NCI-H2196 treated with DMSO at 0.1 percent for 48 hours (cell line): Measurements from ENCODE around the gene ZNF606.
"Not testable (repeated sequence)": the region's sequence is repeated elsewhere in the genome, so short reads cannot be mapped to it uniquely, and the experiment has no call there.

Experiments used
- DNase-seq: peaks from one replicate; lab custom pipeline; 2025; ENCODE audit not compliant: unreplicated experiment; lab: John Stamatoyannopoulos, UW

Gene ZNF606

DNA sequence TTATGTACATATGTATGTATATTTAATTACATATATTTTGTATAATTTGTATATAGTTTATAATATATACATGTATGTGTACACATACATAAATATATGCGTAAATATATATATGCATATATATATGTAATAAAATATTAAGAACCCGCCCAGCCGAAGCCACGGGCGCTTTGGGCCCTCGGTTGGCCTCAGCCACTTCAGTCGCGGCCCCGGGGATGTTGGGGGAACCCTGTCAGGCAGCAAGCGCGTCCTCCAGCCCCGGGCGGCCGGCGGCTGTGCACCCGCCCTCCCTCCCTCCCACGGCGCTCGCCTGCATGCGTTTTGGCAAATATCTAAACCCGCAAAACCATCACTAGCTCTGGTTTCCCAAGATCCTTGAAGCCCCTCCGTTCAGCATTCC is 7.9 kb upstream of the ZNF606 start:
- no peak for DNase-seq

DNA sequence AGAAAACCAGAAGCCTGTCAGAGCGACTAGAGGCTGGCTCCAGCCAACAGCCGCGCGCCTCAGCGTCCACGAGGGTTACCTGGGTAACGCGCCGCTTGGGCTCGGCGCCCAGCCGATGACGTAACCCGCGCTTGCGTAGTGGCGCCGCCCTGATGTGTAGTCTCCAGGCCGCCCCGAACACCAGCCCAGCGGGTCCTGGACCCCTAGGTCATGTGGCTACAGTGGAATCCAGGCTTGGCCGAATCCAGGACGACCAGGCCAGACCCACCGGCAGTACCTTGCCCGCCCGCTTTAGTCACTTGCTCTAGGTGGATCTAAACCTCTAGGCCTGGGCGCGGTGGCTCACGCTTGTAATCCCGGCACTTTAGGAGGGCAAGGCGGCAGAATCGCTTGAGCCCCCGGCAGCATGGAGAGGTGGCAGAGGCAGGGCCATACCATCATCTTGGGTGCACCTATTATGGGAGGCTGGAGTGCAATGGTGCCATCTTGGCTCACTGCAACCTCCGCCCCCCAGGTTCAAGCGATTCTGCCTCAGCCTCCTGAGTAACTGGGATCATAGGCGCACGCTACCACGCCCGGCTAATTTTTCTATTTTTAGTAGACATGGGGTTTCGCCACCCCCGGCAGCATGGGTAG is 7.2 kb upstream of the ZNF606 start:
- peak; percentile 62 for DNase-seq

DNA sequence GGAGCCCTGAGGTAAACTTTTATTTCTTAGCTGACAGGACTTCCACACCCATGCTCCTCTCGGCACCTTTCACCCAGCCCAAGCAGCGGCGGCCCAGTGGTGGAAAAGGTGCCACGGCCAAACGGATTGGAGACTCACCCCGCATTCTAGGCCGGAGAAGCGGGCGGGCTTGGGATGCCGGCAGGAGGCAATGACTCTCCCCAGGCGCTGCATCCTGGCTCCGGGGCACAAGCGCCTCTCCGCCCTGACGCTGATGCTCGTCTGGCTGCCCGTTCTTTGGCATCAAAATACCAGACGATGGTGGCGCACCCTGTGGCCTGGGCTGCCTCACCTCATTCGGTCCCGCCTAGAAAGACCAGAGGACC is 6.7 kb upstream of the ZNF606 start:
- no peak for DNase-seq

DNA sequence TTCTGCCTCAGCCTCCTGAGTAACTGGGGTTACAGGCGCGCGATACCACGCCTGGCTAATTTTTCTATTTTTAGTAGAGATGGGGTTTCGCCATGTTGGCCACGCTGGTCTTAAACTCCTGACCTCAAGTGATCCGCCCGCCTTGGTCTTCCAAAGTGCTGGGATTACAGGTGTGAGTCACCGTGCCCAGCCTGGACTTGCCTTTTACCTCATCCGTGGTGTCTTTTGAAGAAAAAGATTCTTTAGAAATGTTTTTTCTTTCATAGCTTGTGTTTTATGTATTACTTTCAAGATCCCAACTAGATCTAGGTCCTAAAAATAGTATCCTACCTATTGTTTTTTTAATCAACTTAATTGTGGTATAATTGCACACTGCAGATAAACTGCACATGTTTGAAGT is 6.3 kb upstream of the ZNF606 start:
- DNase-seq: not testable (repeated sequence)

DNA sequence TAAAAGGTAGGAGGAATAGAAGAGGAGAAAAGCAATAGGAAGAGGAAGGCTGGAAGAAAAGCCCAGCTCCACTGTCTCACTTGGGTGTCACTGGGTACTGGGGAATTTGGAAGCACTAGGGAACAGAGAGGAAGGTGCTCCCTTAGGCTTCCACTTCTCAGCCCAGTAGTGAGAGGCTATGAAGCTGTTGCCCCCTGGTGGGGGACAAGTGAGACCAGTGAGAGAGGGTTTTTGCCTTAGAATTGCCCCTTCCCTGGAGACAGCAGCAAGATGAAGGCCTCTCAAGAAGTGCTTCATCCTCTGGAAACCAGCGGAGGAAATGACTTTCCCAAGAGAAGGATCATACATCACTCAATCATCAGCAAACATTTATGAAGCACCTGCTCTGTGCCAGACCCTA is 4.7 kb upstream of the ZNF606 start:
- DNase-seq: no peak

DNA sequence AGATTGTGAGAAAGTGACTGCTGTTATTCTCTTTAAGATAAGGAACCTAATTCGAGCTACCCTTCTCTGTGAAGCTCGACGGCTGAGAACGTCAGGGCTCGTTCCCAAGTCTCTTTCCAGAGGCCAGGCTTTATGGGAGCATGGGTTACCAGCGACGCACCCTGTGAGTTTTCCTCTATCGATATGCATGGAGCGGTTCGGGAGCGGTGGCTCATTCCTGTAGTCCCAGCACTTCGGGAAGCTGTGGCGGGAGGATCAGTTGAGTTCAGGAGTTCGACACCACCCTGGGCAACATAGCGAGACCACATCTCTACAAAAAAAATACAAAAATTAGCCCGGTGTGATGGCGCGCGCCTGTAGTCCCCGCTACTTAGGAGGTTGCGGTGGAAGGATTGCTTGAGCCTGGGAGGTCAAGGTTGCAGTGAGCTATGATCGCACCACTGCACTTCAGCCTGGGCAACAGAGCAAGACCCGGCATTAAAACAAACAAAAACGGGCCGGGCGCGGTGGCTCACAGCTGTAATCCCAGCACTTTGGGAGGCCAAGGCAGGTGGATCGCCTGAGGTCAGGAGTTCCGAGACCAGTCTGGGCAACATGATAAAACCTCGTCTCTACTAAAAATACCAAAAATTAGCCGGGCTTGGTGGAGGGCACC is 681 bp upstream of the ZNF606 start:
- no peak for DNase-seq

DNA sequence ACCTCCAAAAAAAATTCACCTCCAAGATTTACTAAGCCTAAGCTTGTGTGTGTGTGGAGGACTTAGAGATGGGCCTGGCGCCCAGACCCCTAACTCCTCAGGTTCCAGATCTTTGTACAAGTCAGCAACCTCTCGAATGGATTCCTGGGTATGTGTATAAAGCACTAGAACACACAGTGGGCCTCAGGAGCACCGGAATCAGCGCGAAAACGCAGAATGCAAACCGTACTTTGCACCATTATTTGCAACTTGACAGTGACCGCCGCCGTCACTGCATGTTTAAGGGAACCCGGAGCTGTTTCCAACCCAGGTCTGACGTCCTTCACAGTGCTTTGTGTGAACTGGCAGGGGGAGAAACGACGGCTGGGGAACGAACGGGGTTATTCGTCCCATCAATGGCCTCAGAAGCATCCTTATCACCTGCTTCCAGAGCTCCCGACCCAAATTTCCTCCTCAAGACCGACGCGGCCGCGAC is 688 bp downstream of the ZNF606 start:
- no peak for DNase-seq

DNA sequence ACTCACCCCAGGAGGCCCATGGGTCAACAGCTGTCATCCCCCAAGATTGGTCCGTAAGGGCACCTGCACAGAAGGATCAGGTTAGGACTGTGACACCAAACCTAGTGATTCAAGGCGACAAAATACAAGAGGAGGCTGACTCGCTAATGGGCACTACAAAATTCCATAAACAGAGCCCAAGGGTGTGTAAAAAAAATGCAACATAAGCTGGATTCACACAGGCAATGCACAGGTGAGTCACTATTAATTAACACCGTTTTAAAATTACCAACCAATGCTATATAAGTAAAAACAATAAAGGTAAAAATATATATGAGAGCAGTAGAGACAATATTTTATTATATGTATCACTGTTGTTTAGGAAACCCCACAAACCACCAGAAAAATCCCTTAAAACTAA is 1.9 kb downstream of the ZNF606 start:
- DNase-seq: no peak

DNA sequence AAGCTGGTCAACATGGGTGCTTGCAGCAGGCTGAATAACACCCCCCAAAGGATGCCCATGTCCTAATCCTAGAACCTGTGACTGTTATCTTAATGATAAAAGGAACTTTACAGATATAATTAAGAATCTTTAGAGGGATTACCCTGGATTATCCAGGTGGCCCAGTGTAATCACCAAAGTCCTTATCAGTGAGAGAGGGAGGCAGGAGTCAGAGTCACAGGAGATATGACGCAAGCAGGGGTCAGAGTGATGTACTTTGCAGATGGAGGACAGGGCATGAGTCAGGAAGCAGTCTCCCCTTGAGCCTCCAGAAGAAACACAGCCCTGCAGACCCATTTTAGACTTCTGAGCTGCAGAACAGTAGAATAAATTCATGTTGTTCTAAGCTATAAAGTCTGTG is 9.8 kb downstream of the ZNF606 start:
- DNase-seq: no peak

DNA sequence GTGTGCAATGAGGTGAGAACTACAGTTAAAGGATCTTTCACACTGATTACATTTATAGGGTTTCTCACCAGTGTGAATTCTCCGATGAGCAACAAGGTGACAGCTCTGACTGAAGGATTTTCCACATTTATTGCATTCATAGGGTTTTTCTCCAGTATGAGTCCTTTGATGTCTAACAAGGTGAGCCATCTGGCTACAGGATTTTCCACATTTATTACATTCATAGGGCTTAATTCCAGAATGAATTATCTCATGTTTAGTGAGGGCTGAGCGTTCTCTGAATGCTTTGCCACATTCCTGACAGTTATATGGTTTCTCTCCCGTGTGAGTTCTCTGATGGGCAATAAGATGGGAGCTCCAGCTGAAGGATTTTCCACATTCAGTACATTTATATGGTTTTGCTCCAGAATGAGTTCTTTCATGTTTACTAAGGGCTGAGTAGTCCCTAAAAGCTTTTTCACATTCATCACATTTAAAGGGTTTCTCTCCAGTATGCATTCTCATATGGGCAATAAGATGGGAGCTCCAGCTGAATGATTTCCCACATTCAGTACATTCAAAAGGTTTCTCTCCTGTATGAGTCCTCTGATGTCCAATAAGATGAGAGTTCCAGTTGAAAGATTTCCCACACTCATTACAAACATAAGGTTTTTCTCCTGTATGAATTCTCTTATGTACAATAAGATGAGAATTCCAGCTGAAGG is 23.9 kb downstream of the ZNF606 start:
- DNase-seq: no peak

DNA sequence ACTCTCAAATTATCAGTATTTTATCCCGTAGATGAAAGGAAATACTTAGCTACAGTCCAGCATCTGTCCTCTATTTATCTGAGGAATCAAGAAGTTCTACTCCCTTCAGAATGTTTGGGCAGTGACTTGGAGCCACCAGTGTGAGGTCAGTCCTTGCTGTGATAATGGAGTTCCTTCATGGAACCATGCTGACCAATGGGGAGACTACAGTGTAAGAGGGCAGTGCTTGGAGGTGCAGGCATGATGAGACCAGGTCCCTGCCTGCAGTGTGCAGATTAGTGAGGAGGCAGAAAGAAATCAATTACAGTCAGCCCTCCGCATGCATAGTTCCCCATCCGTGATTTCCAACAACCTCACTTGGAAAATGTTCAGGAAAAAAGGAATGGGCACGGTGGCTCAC is 28.2 kb downstream of the ZNF606 start, which contains the start of gene C19orf18:
Gene C19orf18 (minus strand): TSS at position 101 of the 400 bp plus-strand sequence. CDS start 102 bp downstream, outside the sequence.
- no peak for DNase-seq

DNA sequence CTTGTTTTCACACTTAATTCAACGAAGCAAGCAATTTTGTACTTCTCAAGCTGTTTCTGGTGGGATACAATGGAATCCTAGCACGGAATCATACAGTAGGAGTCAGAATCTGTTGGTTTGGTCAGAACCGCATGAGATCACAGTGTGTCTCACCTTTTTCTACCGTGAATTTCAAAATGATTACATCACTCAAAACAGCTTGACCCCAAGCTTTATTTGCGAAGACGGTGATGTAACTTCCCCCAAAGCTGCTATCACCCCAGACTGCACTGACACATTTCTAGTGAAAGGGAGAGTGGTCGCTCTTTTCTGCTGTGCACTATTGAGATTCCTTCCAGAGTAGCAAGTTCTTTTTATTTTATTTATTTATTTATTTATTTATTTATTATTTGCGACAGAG is 37.9 kb downstream of the ZNF606 start:
- no peak for DNase-seq

DNA sequence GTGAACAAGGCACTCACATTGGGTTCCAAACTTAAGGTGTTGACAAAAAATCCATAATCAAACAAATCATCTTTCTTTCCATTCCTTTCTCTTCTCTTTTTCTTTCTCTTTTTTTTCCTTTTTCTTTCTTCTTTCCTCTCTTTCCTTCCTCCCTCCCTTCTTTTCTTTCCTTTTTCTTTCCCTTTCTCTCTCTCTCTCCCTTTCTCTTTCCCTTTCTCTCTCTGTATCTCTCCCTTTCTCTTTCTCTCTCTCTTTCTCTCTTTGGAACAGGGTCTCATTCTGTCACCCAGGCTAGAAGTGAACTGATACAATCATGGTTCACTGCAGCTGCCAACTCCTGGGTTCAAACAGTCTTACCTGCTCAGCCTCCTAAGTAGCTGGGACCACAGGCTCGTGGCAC is 40.8 kb downstream of the ZNF606 start:
- no peak for DNase-seq

DNA sequence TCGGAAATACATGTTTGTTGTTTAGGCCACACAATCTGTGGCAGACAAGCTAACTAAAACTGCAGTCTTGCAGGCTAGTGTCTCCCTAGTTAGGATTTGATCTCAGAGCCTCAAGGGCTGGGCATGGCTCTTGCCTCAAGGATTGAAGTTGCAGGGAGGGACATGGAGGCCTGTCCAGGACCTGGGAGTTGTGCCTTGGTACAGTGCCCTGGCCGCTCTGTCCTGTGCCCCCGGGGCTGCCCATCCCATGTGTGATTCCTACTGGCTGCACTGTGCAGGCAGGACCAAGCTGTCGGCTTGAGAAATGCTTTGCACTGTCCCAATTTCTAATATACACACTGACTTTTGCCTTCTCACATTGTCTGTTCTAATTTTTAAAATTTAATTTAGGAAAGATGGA is 47.6 kb downstream of the ZNF606 start:
- DNase-seq: no peak

DNA sequence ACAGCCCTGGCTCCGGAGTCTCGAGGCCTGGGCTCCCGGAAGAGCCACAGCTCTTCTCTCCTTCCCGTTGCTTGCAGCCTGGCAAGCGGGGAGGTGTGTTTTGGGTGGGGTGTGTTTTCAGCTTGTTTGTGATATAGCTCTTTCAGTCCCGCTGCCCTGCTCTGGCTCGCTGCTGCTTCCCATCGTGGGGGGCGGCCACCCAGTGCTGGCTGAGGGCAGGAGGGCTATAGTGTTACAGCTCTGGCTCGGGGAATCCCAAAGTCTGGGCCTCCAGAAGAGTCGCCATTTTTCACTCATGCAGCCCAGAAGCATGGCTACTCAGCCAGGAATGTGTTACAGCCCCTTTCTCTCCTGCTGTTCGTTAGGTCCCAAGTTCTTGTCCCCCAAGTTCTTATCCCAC is 52.9 kb downstream of the ZNF606 start:
- no peak for DNase-seq

DNA sequence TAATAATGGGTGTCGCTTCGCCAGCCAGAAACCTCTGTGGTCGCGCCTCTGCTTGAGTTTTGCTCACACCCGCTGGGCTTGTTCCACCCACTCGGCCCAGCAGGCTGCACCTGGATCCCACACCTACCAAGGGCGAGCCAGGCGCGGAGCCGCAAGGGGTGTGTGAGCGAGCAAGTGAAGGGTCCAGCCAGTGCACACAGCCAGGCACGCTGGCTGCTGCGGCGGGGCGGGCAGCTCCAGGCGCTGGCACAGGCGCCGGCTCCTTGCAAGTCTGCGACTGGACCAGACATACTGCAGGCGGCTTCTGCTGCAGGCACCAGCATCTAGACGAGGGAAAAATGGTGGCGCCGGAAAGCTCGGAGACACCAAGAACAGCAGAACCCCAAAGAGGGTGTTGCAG is 53.3 kb downstream of the ZNF606 start:
- DNase-seq: no peak

DNA sequence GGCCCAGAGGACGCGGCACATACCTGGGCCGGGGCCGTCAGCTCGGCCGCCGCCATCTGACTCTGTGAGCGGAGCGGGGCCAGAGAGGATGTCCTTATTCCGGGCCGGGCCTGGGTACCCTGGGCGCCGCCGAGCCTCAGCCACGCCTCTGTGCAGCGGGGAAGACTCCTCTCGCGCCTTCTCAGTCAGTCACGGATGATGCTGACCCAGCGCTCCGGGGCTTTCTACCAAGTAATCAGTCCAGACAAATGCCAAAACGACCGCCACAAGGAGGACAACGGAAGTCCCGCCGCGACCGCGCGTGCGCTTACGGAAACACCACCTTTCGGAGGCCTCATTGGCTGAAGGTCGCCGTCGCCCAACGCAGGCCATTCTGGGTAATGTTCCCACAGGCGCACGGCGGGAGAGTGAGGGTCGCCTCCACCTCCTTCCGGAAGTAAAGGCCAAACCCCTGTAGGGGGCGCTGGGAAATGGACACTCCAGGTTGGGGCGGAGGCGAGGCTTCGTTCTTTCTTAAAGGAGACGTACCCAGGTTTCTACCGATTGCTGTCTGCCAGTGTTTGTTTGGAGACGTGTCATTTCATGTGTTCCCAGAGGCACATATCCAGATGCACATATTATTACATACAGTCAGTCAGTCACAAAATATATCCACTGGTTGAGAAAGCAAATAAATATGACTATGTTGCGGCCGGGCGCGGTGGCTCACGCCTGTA is 55.0 kb downstream of the ZNF606 start, which contains the start of gene ZNF256:
Gene ZNF256 (minus strand): TSS at position 288 of the 716 bp plus-strand sequence. CDS start 232 bp downstream, at position 56.
- peak; percentile 87 for DNase-seq

DNA sequence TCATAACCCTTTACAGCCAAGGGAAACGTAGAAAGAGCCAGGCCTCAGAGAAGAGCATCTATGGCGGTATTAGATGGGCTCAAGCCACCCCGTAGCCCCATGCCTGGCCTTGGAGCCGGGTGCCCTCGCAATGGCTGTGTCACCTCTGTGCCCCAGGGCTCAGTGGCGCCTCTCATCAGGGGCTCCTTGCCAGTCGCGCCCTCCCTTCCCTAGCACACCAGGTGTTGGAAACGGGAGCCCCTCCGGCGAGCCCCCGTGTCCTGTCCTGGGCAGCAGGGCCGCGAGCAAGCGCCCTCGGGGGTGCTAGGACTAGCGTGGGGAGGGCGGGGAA is 55.6 kb downstream of the ZNF606 start:
- DNase-seq: no peak

DNA sequence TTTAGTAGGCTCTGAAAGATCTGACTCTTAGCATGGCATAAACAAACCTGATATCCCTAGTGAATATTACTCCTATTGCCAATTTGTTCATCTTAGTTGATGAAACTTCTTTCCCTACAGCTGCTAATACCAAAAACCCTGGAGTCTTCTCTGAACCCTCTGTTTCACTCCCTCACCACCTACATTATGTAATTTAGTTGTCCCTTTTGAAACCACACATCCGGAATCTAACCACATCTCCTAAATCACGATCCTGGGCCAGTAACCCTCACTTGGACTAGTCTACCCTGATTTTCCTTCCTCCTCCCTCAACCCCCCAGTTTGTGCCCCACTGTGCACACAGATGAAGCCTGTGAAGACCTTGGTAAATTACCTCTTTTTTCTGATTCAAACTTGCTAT is 56.3 kb downstream of the ZNF606 start:
- DNase-seq: no peak

DNA sequence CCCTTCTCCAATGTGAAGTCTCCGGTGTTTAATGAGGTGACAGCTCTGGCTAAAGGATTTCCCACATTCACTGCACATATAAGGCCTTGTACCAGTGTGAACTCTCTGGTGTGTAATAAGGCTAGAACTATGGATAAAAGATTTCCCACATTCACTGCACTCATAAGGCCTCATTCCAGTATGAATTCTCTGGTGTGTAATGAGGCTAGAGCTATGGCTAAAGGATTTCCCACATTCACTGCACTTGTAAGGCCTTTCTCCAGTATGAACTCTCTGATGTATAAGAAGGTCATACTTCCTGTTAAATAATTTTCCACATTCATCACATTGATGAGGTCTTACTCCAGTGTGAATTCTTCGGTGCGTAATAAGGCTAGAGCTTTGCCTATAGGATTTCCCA is 61.0 kb downstream of the ZNF606 start:
- no peak for DNase-seq

DNA sequence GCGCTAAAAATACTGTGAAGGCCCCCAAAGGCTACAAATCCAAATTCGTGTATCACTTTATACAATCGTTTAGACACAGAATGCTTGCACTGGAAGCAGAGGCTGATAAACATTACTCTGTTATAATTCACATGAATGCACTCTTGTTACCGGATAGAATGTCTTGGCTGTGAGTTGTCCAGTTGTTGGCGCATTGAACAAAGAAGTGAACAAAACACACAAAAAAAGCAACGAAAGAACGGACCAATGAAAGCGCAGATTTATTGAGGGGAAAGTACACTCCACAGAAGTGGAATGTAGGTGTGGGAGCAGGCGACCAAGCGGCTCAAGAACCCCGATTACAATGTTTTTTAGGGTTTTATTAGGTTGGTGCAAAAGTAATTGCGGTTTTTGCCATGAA is 66.9 kb downstream of the ZNF606 start:
- DNase-seq: no peak
